HepG2 (cell line): Measurements from ENCODE around the gene ARFGAP3. TPM values are rescaled to one million over a fixed set of nuclear protein-coding genes. Genes with fewer than 3 reads are reported as not detected.

ENCODE experiments used
- HOXA3 ChIP-seq: sonication (generic); formaldehyde crosslinking; IDR thresholded peaks from 2 replicates; pipeline ENCODE4 v1.5.0; 2020; ENCODE audit warnings: missing genetic modification reagents
- HOXD1 ChIP-seq: sonication (generic); formaldehyde crosslinking; IDR thresholded peaks from 2 replicates; pipeline ENCODE4 v1.5.0; 2020; ENCODE audit warnings: missing genetic modification reagents
- NR2C2 ChIP-seq: sonication (generic); formaldehyde crosslinking; IDR thresholded peaks from 2 replicates; pipeline ENCODE4 v1.4.0; 2020; ENCODE audit warnings: missing genetic modification reagents, mild to moderate bottlenecking, moderate library complexity, borderline replicate concordance
- ZFP91 ChIP-seq: sonication (generic); formaldehyde crosslinking; IDR thresholded peaks from 2 replicates; pipeline ENCODE4 v1.9.0; 2022; ENCODE audit warnings: missing genetic modification reagents, mild to moderate bottlenecking, borderline replicate concordance
- ZNF124 ChIP-seq: sonication (generic); formaldehyde crosslinking; IDR thresholded peaks from 2 replicates; pipeline ENCODE4 v1.4.0; 2020; ENCODE audit warnings: missing genetic modification reagents
- ZNF20 ChIP-seq: sonication (generic); formaldehyde crosslinking; IDR thresholded peaks from 2 replicates; pipeline ENCODE4 v1.4.0; 2020; ENCODE audit warnings: mild to moderate bottlenecking, moderate library complexity, missing genetic modification reagents
- ZNF280B ChIP-seq: sonication (generic); formaldehyde crosslinking; IDR thresholded peaks from 2 replicates; pipeline ENCODE4 v1.5.0; 2020; ENCODE audit warnings: missing genetic modification reagents, mild to moderate bottlenecking, borderline replicate concordance
- ZNF44 ChIP-seq: sonication (generic); formaldehyde crosslinking; IDR thresholded peaks from 2 replicates; pipeline ENCODE4 v1.5.1; 2020; ENCODE audit warnings: mild to moderate bottlenecking, missing genetic modification reagents
- ZNF564 ChIP-seq: sonication (generic); formaldehyde crosslinking; IDR thresholded peaks from 2 replicates; pipeline ENCODE4 v1.8.1; 2023; ENCODE audit warnings: mild to moderate bottlenecking, missing genetic modification reagents
- polyA plus RNA-seq, 8 experiments: library from polyadenylated mRNA; depleted of rRNA in 3 of 8; stranded (reverse) in 7 of 8; unstranded in 1 of 8; fragments of >200 nt; fragmentation: Illumina TruSeq in 4 of 8; extraction: Trizol in 4 of 8; gene quantifications; 2 replicates each; pipeline versions ENCODE4 v1.2.1 to v1.2.3, GENCODE V29; 2011 to 2016; ENCODE audit warnings: low read depth in 4 of 8, missing spikeins in 1 of 8, mixed read lengths in 1 of 8; ENCODE audit not compliant: insufficient read depth in 1 of 8
- total RNA-seq, 5 experiments: library from RNA; depleted of rRNA; stranded (reverse); fragments of >200 nt; fragmentation: Illumina TruSeq; extraction: Trizol; gene quantifications; 2 replicates each; pipeline ENCODE4 v1.2.3, GENCODE V29; 2016; ENCODE audit warnings: low read depth in 1 of 5
- TF ChIP-seq, protein P1 (sequence below): sonication (generic); formaldehyde crosslinking; IDR thresholded peaks from 2 replicates; pipeline ENCODE4 v1.4.0; 2020; ENCODE audit warnings: missing genetic modification reagents, borderline replicate concordance
- TF ChIP-seq, protein P2 (sequence below): sonication (generic); formaldehyde crosslinking; IDR thresholded peaks from 2 replicates; pipeline ENCODE4 v1.5.0; 2020; ENCODE audit warnings: mild to moderate bottlenecking, missing genetic modification reagents, borderline replicate concordance
- TF ChIP-seq, protein P3 (sequence below): sonication (generic); formaldehyde crosslinking; IDR thresholded peaks from 2 replicates; pipeline ENCODE4 v1.4.0; 2020; ENCODE audit warnings: missing genetic modification reagents

ARFGAP3 gene
- total and polyA plus RNA-seq, 2 of the 13 experiments (the other 11 are each of a cell fraction or from before 2014, with no cell fraction given) = 41.7 to 61.6 TPM

GRCh38 chr22:42800451-42801251 lies 56.4 kb downstream of the ARFGAP3 start (continued):
- TF ChIP-seq ZFP91 (CRISPR knock-in tag) = peak; percentile 88
- no peak; the same call in 1 of the 2 replicates for TF ChIP-seq ZNF44 (CRISPR knock-in tag)
- 0 out of 2 replicates have a peak, but pooled peaks have one; percentile 24 for TF ChIP-seq ZNF124 (CRISPR knock-in tag)
- no peak for TF ChIP-seq ZNF280B (CRISPR knock-in tag)
- TF ChIP-seq, protein P1, sequence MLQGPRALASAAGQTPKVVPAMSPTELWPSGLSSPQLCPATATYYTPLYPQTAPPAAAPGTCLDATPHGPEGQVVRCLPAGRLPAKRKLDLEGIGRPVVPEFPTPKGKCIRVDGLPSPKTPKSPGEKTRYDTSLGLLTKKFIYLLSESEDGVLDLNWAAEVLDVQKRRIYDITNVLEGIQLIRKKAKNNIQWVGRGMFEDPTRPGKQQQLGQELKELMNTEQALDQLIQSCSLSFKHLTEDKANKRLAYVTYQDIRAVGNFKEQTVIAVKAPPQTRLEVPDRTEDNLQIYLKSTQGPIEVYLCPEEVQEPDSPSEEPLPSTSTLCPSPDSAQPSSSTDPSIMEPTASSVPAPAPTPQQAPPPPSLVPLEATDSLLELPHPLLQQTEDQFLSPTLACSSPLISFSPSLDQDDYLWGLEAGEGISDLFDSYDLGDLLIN (CRISPR knock-in tag) = no peak
- TF ChIP-seq HOXD1 (CRISPR knock-in tag) = peak; percentile 89; the same call in 1 of the 2 replicates
- TF ChIP-seq HOXA3 (CRISPR knock-in tag) = peak; percentile 93
- TF ChIP-seq, protein P2, sequence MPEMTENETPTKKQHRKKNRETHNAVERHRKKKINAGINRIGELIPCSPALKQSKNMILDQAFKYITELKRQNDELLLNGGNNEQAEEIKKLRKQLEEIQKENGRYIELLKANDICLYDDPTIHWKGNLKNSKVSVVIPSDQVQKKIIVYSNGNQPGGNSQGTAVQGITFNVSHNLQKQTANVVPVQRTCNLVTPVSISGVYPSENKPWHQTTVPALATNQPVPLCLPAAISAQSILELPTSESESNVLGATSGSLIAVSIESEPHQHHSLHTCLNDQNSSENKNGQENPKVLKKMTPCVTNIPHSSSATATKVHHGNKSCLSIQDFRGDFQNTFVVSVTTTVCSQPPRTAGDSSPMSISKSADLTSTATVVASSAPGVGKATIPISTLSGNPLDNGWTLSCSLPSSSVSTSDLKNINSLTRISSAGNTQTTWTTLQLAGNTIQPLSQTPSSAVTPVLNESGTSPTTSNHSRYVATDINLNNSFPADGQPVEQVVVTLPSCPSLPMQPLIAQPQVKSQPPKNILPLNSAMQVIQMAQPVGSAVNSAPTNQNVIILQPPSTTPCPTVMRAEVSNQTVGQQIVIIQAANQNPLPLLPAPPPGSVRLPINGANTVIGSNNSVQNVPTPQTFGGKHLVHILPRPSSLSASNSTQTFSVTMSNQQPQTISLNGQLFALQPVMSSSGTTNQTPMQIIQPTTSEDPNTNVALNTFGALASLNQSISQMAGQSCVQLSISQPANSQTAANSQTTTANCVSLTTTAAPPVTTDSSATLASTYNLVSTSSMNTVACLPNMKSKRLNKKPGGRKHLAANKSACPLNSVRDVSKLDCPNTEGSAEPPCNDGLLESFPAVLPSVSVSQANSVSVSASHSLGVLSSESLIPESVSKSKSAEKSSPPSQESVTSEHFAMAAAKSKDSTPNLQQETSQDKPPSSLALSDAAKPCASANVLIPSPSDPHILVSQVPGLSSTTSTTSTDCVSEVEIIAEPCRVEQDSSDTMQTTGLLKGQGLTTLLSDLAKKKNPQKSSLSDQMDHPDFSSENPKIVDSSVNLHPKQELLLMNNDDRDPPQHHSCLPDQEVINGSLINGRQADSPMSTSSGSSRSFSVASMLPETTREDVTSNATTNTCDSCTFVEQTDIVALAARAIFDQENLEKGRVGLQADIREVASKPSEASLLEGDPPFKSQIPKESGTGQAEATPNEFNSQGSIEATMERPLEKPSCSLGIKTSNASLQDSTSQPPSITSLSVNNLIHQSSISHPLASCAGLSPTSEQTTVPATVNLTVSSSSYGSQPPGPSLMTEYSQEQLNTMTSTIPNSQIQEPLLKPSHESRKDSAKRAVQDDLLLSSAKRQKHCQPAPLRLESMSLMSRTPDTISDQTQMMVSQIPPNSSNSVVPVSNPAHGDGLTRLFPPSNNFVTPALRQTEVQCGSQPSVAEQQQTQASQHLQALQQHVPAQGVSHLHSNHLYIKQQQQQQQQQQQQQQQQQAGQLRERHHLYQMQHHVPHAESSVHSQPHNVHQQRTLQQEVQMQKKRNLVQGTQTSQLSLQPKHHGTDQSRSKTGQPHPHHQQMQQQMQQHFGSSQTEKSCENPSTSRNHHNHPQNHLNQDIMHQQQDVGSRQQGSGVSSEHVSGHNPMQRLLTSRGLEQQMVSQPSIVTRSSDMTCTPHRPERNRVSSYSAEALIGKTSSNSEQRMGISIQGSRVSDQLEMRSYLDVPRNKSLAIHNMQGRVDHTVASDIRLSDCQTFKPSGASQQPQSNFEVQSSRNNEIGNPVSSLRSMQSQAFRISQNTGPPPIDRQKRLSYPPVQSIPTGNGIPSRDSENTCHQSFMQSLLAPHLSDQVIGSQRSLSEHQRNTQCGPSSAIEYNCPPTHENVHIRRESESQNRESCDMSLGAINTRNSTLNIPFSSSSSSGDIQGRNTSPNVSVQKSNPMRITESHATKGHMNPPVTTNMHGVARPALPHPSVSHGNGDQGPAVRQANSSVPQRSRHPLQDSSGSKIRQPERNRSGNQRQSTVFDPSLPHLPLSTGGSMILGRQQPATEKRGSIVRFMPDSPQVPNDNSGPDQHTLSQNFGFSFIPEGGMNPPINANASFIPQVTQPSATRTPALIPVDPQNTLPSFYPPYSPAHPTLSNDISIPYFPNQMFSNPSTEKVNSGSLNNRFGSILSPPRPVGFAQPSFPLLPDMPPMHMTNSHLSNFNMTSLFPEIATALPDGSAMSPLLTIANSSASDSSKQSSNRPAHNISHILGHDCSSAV (CRISPR knock-in tag) = no peak
- no peak for TF ChIP-seq ZNF564 (CRISPR knock-in tag)
- TF ChIP-seq, protein P3, sequence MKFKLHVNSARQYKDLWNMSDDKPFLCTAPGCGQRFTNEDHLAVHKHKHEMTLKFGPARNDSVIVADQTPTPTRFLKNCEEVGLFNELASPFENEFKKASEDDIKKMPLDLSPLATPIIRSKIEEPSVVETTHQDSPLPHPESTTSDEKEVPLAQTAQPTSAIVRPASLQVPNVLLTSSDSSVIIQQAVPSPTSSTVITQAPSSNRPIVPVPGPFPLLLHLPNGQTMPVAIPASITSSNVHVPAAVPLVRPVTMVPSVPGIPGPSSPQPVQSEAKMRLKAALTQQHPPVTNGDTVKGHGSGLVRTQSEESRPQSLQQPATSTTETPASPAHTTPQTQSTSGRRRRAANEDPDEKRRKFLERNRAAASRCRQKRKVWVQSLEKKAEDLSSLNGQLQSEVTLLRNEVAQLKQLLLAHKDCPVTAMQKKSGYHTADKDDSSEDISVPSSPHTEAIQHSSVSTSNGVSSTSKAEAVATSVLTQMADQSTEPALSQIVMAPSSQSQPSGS (CRISPR knock-in tag) = peak; percentile 88
- no peak for TF ChIP-seq ZNF20 (CRISPR knock-in tag)
- TF ChIP-seq NR2C2 = peak; percentile 94
